22Rv1 (cell line): ENCODE results near the gene CAPZB.

Experiments
- CTCF ChIP-seq: fragments of 450-650 bp; IDR thresholded peaks from 2 replicates; pipeline ENCODE4 v1.5.1; 2017; ENCODE audit warnings: mild to moderate bottlenecking
- ZFX ChIP-seq: fragments of 450-650 bp; IDR thresholded peaks from 2 replicates; pipeline ENCODE4 v1.6.1; 2017; ENCODE audit warnings: antibody characterized with exemption, borderline replicate concordance

DNA sequence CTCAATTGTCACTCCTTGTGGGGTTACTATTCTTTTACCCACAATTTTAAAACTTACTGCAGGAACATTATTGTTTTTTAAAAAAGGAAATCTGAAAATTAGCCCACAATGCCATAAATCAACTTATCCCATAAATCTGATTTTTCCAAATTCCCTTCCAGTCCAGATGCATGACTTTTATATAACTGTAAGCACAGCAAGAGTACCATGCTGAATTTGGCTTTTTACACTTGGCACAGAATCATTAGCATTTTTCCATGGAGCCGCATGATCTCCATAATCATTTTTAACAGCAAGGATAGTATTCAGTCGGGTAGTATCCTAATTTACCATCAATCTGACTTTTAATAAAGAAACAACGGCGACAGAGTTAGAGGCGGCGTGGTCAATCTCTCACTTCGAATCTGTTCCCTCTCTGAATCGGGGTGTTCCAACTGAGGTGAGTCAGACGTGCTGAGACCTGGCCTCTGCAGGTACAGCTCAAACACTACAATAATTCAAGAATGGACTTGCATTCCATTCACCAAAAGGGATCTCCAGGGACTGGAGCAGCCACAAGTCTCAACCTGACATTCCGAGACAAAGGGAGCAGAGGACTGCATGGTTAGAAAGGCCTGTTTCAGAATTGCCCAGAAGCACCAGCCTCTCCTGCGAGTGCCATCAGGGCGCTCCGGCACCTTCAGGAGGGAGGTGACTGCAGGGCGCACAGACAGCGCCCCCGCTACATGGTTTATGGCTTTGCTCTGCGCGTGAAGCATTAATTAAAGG, 124.3 kb downstream of the CAPZB start:
- no peak for TF ChIP-seq CTCF
- TF ChIP-seq ZFX: no peak
